Fibroblast of lung (primary cell): Measurements from ENCODE around the gene WDR27. TPM values are rescaled to one million over a fixed set of nuclear protein-coding genes. Genes with fewer than 3 reads are reported as not detected.

Experiments
- DNase-seq, 2 donors: peaks; one replicate each; pipeline versions ENCODE4 v3.0.0 to v3.0.0-alpha.2; 2010; ENCODE audit warnings: low read depth in 2 of 2
- H2AFZ ChIP-seq: 2 replicates; pipeline ENCODE4 v1.5.1; 2012; ENCODE audit warnings: low read length, control low read depth, inconsistent platforms
- H3K27ac ChIP-seq: 2 replicates; pipeline ENCODE4 v1.5.1; 2011; ENCODE audit warnings: low read length, control low read depth; ENCODE audit not compliant: insufficient read depth
- H3K27me3 ChIP-seq: 2 replicates; pipeline ENCODE4 v1.5.1; 2011; ENCODE audit warnings: mild to moderate bottlenecking, low read length; ENCODE audit not compliant: control insufficient read depth, insufficient read depth
- H3K36me3 ChIP-seq: 2 replicates; pipeline ENCODE4 v1.5.1; 2011; ENCODE audit warnings: low read length; ENCODE audit not compliant: control insufficient read depth, insufficient read depth
- H3K4me1 ChIP-seq: 2 replicates; pipeline ENCODE4 v1.5.1; 2011; ENCODE audit warnings: low read length; ENCODE audit not compliant: control insufficient read depth, insufficient read depth; ENCODE audit errors: extremely low read depth
- H3K4me2 ChIP-seq: 2 replicates; pipeline ENCODE4 v1.5.1; 2011; ENCODE audit warnings: low read length, control low read depth; ENCODE audit not compliant: insufficient read depth; ENCODE audit errors: extremely low read depth
- H3K4me3 ChIP-seq, 4 experiments: fragments of 200-600 bp in 1 of 4; sonication (generic) in 1 of 4; replicated peaks in 1 of 4; 2 replicates each; pipeline ENCODE4 v1.5.1; 2011 to 2016; ENCODE audit warnings: low read length in 4 of 4, low read depth in 3 of 4, mild to moderate bottlenecking in 3 of 4, control low read depth in 2 of 4, inconsistent platforms in 1 of 4, mixed read lengths in 1 of 4; ENCODE audit not compliant: insufficient read depth in 1 of 4; ENCODE audit errors: control extremely low read depth in 1 of 4
- H3K79me2 ChIP-seq: 2 replicates; pipeline ENCODE4 v1.5.1; 2012; ENCODE audit warnings: mild to moderate bottlenecking, low read length, inconsistent platforms; ENCODE audit not compliant: control insufficient read depth, insufficient read depth
- H3K9ac ChIP-seq: 2 replicates; pipeline ENCODE4 v1.5.1; 2011; ENCODE audit warnings: mild to moderate bottlenecking, low read length, control low read depth; ENCODE audit not compliant: insufficient read depth
- H3K9me3 ChIP-seq: 2 replicates; pipeline ENCODE4 v1.5.1; 2012; ENCODE audit warnings: low read depth, low read length; ENCODE audit not compliant: control insufficient read depth, insufficient read depth
- H4K20me1 ChIP-seq: 2 replicates; pipeline ENCODE4 v1.5.1; 2011; ENCODE audit warnings: low read length; ENCODE audit not compliant: control insufficient read depth, insufficient read depth; ENCODE audit errors: extremely low read depth
- EZH2 ChIP-seq: IDR thresholded peaks from 2 replicates; pipeline ENCODE4 v1.5.1; 2012; ENCODE audit warnings: low read length, control low read depth, mild to moderate bottlenecking; ENCODE audit errors: missing control alignments
- polyA plus RNA-seq, 2 donors: library from polyadenylated mRNA; depleted of rRNA in 1 of 2; stranded (reverse) in 1 of 2; unstranded in 1 of 2; fragments of >200 nt; gene quantifications; 2 replicates each; pipeline ENCODE4 v1.2.1, GENCODE V29; 2011 to 2012; ENCODE audit warnings: missing spikeins in 1 of 2
- total RNA-seq: library from RNA; depleted of rRNA; stranded (reverse); fragments of >200 nt; gene quantifications from 2 replicates; pipeline ENCODE4 v1.2.1, GENCODE V29; 2014
- TF ChIP-seq, protein P1 (sequence below), 2 donors: IDR thresholded peaks in 1 of 2; conservative IDR thresholded peaks in 1 of 2; 1 replicate in 1 of 2; 2 replicates in 1 of 2; pipeline ENCODE4 v1.5.1; 2011 to 2012; ENCODE audit warnings: low read length in 2 of 2, control low read depth in 1 of 2, inconsistent platforms in 1 of 2, low read depth in 1 of 2, mild to moderate bottlenecking in 1 of 2

WDR27 gene
- total and polyA plus RNA-seq, 2 donors (not counting 1 experiment from before 2014, with no cell fraction given), result 8.8 to 23.3 TPM

DNA sequence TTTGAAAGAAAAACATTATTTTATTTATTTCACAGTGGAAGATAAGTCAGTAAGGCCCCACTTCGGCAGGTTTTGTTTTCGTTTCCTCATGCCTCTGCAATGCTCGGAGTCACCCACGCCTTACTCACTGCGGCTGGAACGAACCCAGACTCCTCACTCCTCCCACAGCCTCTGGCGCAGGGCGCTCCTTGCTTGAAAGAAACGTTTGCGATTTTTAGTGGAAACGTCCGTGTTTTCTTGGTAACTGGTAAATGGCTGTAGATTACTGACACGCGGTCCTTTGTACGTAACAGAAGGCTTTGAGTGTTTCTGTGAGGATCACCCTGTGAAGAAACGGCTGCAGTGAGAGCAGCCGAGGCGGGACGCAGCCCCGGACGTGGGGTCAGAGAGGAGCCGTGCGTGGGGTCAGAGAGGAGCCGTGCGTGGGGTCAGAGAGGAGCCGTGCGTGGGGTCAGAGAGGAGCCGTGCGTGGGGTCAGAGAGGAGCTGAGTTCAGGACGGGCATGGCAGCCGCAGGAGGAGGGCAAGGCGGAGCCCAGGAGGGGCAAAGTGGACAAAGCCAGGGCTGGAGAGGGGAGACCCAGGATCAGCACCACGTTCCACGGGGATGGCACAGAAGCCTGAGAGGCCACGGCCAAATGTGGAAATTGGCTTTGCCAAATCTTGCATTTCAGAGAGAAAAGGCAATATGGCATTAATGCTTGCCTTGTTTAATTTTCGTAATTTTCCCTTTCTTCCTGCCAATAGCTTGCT, 249.5 kb downstream of the WDR27 start:
- DNase-seq, result peak; percentile 90 to 94
- H4K20me1 ChIP-seq, result no peaks in the 10 kb centered on the region
- TF ChIP-seq EZH2, result no peak
- TF ChIP-seq, protein P1, sequence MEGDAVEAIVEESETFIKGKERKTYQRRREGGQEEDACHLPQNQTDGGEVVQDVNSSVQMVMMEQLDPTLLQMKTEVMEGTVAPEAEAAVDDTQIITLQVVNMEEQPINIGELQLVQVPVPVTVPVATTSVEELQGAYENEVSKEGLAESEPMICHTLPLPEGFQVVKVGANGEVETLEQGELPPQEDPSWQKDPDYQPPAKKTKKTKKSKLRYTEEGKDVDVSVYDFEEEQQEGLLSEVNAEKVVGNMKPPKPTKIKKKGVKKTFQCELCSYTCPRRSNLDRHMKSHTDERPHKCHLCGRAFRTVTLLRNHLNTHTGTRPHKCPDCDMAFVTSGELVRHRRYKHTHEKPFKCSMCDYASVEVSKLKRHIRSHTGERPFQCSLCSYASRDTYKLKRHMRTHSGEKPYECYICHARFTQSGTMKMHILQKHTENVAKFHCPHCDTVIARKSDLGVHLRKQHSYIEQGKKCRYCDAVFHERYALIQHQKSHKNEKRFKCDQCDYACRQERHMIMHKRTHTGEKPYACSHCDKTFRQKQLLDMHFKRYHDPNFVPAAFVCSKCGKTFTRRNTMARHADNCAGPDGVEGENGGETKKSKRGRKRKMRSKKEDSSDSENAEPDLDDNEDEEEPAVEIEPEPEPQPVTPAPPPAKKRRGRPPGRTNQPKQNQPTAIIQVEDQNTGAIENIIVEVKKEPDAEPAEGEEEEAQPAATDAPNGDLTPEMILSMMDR (conservative IDR thresholded peaks at IDR 0.05 in 1 of 2, IDR thresholded peaks at IDR 0.05 in 1 of 2; ENCODE audit: low read depth in 1 of 2, low read length in 2 of 2), result no peak
- H3K27ac ChIP-seq, result peak overlapping the region; percentile 89
- H3K9ac ChIP-seq, result peak overlapping the region; percentile 63
- peaks cover 15% of the 10 kb centered on the region for H3K4me1 ChIP-seq
- no peaks in the 10 kb centered on the region for H3K27me3 ChIP-seq
- H2AFZ ChIP-seq, result peak overlapping the region; percentile 88
- no peaks in the 10 kb centered on the region for H3K9me3 ChIP-seq
- H3K79me2 ChIP-seq, result no peaks in the 10 kb centered on the region
- no peaks in the 10 kb centered on the region for H3K36me3 ChIP-seq
- peak overlapping the region; percentile 95 for H3K4me2 ChIP-seq
- peak overlapping the region; percentile 13 to 57 (median 48) for H3K4me3 ChIP-seq

DNA sequence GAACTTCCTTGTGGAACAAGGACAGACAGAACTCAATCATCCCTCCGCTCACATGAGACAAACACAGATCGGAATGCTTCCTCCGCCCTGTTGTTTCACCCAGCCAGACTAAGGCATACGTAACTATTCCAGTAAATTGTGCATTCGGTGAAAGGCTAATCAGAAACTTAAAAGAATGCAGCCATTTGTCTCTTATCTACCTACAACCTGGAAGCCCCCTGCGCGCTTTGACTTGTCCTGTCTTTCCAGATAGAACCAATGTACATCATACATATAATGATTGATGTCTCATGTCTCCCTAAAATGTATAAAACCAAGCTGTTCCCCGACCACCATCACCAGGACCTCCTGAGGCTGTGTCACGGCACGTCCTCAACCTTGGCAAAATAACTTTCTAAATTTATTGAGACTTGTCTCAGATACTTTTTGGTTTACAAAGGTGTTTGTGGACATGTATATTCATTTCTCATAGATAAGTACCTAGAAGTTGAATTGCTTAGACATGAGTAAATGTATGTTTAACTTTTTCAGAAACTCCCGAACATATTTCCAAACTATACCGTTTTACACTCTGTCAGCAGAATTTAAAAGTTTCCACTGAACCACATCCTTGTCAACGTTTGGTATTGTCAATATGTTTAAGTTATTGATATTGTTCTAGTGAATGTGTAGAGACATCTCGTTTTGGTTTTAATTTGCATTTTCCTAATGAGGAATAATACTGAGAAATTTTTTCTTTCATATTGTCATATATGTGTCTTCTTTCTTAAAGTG, 250.6 kb downstream of the WDR27 start:
- peak in 1 of 2 donors; percentile 8 for DNase-seq
- no peaks in the 10 kb centered on the region for H3K36me3 ChIP-seq
- H3K4me1 ChIP-seq, result peaks cover 15% of the 10 kb centered on the region
- no peaks in the 10 kb centered on the region for H3K79me2 ChIP-seq
- peak overlapping the region; percentile 95 for H3K4me2 ChIP-seq
- H3K9me3 ChIP-seq, result no peaks in the 10 kb centered on the region
- no peaks in the 10 kb centered on the region for H4K20me1 ChIP-seq
- no peaks in the 10 kb centered on the region for H3K27me3 ChIP-seq
- H3K9ac ChIP-seq, result peak overlapping the region; percentile 17
- no peak for TF ChIP-seq EZH2
- TF ChIP-seq, protein P1 (conservative IDR thresholded peaks at IDR 0.05 in 1 of 2, IDR thresholded peaks at IDR 0.05 in 1 of 2; ENCODE audit: low read depth in 1 of 2, low read length in 2 of 2), result no peak
- H2AFZ ChIP-seq, result peak overlapping the region; percentile 16
- H3K27ac ChIP-seq, result peak overlapping the region; percentile 89
- peak overlapping the region in 3 of 4 experiments; percentile 13 to 52 (median 45) for H3K4me3 ChIP-seq

DNA sequence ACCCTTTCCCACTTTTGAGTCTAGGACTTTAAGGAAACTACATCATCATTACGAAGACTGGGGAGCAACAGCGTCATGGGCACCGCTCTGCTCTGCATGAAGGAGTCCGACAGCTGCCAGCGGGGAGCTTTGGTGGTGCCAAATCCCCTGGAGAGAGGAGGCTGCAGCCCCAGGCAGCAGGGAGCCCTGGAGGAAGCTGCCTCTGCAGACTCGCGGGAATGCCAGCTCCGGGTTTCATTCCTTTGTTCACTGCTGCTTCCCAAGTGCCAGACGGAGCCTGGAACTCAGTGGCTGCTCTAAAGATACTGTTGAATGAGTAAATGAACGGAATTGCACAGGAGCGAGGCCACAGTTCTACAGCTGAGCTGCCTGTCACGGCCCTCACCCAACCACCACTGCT, 251.7 kb downstream of the WDR27 start:
- Histone ChIP-seq H3K79me2 (no peaks in the 10 kb centered on the region), H3K4me2 (no peak overlapping the region), H3K4me3 (no peak overlapping the region), H2AFZ (no peak overlapping the region), H3K27ac (no peak overlapping the region), H3K36me3 (no peaks in the 10 kb centered on the region), H4K20me1 (no peaks in the 10 kb centered on the region), H3K4me1 (peaks cover 15% of the 10 kb centered on the region), H3K9ac (no peak overlapping the region), H3K27me3 (no peaks in the 10 kb centered on the region), H3K9me3 (no peaks in the 10 kb centered on the region)
- peak in 1 of 2 donors; percentile 33 for DNase-seq
- TF ChIP-seq EZH2, result no peak
- TF ChIP-seq, protein P1 (conservative IDR thresholded peaks at IDR 0.05 in 1 of 2, IDR thresholded peaks at IDR 0.05 in 1 of 2; ENCODE audit: low read depth in 1 of 2, low read length in 2 of 2), result no peak
